Measurements from ENCODE around the gene RAB29. TPM values are rescaled to one million over a fixed set of nuclear protein-coding genes. Genes with fewer than 3 reads are reported as not detected.

Gene RAB29
- total RNA-seq, 1 experiment from 2014 or later, result 11.0 TPM

- TF ChIP-seq STAT6 (CRISPR knock-in tag; conservative IDR thresholded peaks at IDR 0.05; ENCODE audit: low read depth), result no peak
- no peak for TF ChIP-seq GRHL2 (CRISPR knock-in tag; IDR thresholded peaks at IDR 0.05; ENCODE audit: insufficient replicate concordance, severe bottlenecking)
- no peak for TF ChIP-seq ESRRA (CRISPR knock-in tag; IDR thresholded peaks at IDR 0.05; ENCODE audit: borderline replicate concordance)
- no peak for TF ChIP-seq USF2 (CRISPR knock-in tag; IDR thresholded peaks at IDR 0.05)
- ATAC-seq (no peak), DNase-seq (ENCODE audit: low spot score) (no peak)
- Mint-ChIP-seq H3K4me3 (no peak overlapping the region), H3K9me3 (no peaks in the 10 kb centered on the region), H3K27me3 (ENCODE audit: low read depth) (no peaks in the 10 kb centered on the region), H3K4me1 (peaks cover 3% of the 10 kb centered on the region; the same call in 1 of the 2 replicates), H3K27ac (peak overlapping the region; percentile 59; the same call in 1 of the 2 replicates), H3K36me3 (peaks cover 39% of the 10 kb centered on the region)
- POLR2A ChIA-PET, result interaction anchor here (0.5 to 0.8 kb wide), 2 partner anchors 49 to 1147 kb away, joined by 3 read pairs; partner anchors contain the start of gene SLC45A3
- CTCF ChIA-PET, result interaction anchor here (2.8 kb wide), 1 partner anchor 71 kb away, joined by 10 read pairs; no protein-coding TSS in a partner anchor
These were observed 45.2 kb downstream of the RAB29 start for GRCh38 chr1:205729945-205730610.

- no peak for ATAC-seq
- Mint-ChIP-seq H3K4me1 (no peaks in the 10 kb centered on the region), H3K27ac (peak overlapping the region; percentile 15; the same call in 1 of the 2 replicates), H3K36me3 (peaks cover 59% of the 10 kb centered on the region), H3K27me3 (ENCODE audit: low read depth) (no peaks in the 10 kb centered on the region), H3K4me3 (no peak overlapping the region), H3K9me3 (no peaks in the 10 kb centered on the region)
- ChIA-PET POLR2A (no interaction called here), CTCF (interaction anchor here (0.6 to 1.6 kb wide), 3 partner anchors 12 to 114 kb away, joined by 3 to 7 read pairs (median 4); no protein-coding TSS in a partner anchor)
- no peak for TF ChIP-seq ZMAT4 (CRISPR knock-in tag; IDR thresholded peaks at IDR 0.05)
- peak; percentile 53 for TF ChIP-seq GABPB1 (CRISPR knock-in tag; IDR thresholded peaks at IDR 0.05)
- no peak for DNase-seq (ENCODE audit: low spot score)
These were observed 48.6 kb downstream of the RAB29 start for GRCh38 chr1:205726619-205727125.

- no peak overlapping the region for H3K4me3 Mint-ChIP-seq
- H3K27me3 Mint-ChIP-seq (ENCODE audit: low read depth), result no peaks in the 10 kb centered on the region
- no peaks in the 10 kb centered on the region for H3K9me3 Mint-ChIP-seq
- DNase-seq (ENCODE audit: low spot score), result no peak
- no peak overlapping the region for H3K27ac Mint-ChIP-seq
- ChIA-PET CTCF (interaction anchor here (0.7 to 1.6 kb wide), 4 partner anchors 10 to 252 kb away, joined by 3 to 4 read pairs (median 4); no protein-coding TSS in a partner anchor), POLR2A (no interaction called here)
- ATAC-seq, result no peak
- no peaks in the 10 kb centered on the region for H3K4me1 Mint-ChIP-seq
- peaks cover 63% of the 10 kb centered on the region for H3K36me3 Mint-ChIP-seq
- TF ChIP-seq TEAD1 (CRISPR knock-in tag; IDR thresholded peaks at IDR 0.05) (no peak), STAT6 (CRISPR knock-in tag; conservative IDR thresholded peaks at IDR 0.05; ENCODE audit: low read depth) (no peak), E2F1 (CRISPR knock-in tag; IDR thresholded peaks at IDR 0.05) (no peak), CREM (CRISPR knock-in tag; IDR thresholded peaks at IDR 0.05) (no peak), ZNF423 (CRISPR knock-in tag; IDR thresholded peaks at IDR 0.05) (no peak), ETV6 (CRISPR knock-in tag; IDR thresholded peaks at IDR 0.05) (no peak), NR1H2 (CRISPR knock-in tag; IDR thresholded peaks at IDR 0.05) (no peak), FOXP1 (CRISPR knock-in tag; IDR thresholded peaks at IDR 0.05; ENCODE audit: borderline replicate concordance) (no peak), ATF3 (CRISPR knock-in tag; conservative IDR thresholded peaks at IDR 0.05) (no peak), TP53 (CRISPR knock-in tag; IDR thresholded peaks at IDR 0.05) (no peak), ZNF532 (CRISPR knock-in tag; IDR thresholded peaks at IDR 0.05; ENCODE audit: borderline replicate concordance) (no peak), NFE2L1 (CRISPR knock-in tag; IDR thresholded peaks at IDR 0.05) (no peak), SMAD4 (CRISPR knock-in tag; IDR thresholded peaks at IDR 0.05) (no peak)
These were observed 49.8 kb downstream of the RAB29 start for GRCh38 chr1:205725514-205725913.

Data from WTC11 (cell line).